HG03565 (cell line): ENCODE data around the gene TCP1.
"Not testable (repeated sequence)": the region's sequence is repeated elsewhere in the genome, so short reads cannot be mapped to it uniquely, and the experiment has no call there.

Experiments
- ATAC-seq: cut with Tn5 transposase; IDR thresholded peaks from one replicate; pipeline ENCODE4 v1.9.1; 2021; ENCODE audit warnings: mild to moderate bottlenecking, moderate library complexity; ENCODE audit not compliant: unreplicated experiment

The TCP1 gene

DNA sequence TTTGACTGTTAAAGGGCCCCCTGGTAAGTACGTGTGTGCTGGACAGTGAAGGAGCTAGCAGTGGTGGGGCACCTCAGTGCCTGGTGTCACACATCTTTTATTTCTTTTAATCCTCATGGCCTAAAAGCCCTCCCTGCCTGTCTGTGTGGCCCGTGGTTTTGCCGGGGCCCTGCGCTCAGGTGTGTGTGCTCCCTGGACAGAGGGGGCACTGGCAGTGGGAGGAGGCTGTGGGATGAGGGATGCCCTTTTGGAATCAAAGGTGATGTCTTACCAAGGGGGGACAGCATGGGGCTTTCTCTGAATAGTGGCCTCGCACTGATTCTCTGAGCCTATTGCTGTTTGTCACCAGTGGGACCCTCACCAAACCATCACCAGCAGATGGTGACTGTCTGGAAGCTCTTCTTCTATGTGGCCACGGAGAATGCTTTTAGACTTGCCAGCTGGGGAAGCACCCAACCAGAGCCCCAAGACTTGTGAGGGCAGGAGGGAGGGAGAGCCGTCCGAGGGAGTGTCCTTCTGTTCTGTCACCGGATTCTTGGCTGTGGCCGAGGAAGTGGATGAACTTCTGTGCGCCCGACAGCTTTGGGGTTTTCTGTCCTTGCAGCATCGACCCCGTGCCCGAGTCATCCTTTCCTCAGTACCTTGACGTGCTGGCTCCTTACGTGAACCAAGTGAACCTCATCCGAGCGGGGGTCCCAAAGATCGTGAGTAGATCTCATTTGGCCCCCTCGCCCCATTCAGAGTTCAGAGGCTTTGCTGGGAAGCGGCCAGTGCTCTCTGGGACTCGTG, 28.7 kb upstream of the TCP1 start:
- ATAC-seq, result no peak

DNA sequence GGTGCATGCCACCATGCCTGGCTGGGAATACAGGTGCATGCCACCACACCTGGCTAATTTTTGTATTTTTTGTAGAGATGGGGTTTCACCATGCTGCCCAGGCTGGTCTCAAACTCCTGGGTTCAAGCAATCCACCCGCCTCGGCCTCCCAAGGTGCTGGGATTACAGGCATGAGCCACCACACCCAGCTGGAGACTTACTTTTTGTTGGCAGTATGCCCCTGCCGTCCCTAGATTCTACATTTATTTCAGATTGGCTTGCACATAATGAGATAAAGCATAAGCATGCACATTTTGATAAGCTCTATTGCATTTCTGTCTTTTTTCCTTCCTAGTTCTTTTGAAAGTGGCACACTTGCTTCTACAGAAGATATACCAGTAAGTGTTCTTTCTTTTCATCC, 27.4 kb upstream of the TCP1 start:
- ATAC-seq, result not testable (repeated sequence)

DNA sequence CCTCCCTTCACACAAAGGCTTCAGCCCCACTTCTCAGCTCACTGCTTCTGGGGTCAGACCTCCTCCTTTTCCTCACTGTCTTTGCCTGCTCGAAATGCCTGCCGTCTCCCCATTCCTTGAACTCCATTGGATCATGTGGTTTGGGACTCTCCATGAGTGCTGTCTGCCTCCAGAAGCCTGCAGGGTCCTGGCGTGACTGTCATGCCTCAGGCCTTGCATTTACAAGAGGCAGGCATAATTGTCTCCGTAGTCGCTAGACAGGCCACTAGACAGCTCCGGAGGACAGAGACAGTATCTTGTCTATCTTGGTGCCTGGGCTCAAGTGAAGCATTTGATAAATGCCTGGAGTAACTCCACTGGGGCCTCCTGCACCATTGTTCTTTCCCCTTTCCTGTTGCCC, 26.0 kb upstream of the TCP1 start:
- ATAC-seq, result no peak

DNA sequence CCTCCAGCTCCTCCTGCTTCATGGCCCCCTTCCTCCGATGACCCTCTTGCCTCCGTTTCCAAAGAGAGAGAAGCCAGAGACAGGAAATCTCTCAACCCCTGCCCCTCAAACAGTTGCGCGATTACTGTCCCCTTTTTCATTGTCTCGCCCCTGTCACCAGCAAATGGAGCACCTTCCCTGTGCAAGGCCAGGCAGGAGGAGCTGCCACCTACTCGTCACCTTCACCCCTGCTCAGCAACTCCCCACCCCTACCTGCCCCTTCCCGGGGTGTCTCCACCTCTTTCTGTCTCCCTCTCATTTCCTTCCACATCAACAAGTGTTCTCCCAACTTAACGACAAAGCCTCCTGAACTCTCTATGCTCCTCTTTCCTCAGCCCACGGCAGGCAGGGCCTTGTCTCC, 24.4 kb upstream of the TCP1 start:
- no peak for ATAC-seq

DNA sequence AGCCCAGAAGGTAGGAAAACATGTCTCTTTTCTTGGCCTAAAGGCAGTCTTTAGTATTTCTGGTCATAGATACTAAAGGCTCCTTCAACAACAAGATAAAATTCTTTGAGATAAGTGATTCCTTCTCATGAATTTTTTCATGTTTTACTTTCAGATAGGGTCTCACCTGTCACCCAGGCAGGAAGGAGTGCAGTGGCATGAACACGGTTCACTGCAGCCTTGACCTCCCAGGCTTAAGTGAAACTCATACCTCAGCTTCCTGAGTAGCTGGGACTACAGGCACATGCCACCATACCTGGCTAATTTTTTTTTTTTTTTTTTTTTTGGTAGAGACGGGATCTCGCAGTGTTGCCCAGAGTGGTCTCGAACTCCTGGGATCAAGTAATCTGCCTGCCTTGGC, 19.7 kb upstream of the TCP1 start:
- no peak for ATAC-seq

DNA sequence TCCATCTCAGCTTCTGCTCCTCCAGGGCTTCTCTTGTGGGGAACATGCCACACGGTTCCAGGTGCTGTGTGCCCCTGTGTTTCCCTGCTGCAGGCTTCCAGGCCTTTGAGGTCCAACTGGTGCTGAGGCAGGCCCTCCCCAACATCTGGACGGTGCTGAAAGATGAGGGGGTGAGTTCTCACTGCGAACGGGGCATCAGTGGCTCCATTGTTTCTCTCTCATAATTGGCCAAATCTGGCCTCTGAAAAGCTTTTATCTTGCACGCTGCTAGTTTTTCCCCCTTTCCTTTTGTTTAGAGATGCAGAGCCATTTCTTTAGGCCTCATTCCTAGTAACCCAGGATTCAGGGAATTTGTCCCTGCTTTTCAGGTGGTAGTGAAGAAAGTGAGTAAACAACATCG, 19.2 kb upstream of the TCP1 start:
- ATAC-seq, result no peak

DNA sequence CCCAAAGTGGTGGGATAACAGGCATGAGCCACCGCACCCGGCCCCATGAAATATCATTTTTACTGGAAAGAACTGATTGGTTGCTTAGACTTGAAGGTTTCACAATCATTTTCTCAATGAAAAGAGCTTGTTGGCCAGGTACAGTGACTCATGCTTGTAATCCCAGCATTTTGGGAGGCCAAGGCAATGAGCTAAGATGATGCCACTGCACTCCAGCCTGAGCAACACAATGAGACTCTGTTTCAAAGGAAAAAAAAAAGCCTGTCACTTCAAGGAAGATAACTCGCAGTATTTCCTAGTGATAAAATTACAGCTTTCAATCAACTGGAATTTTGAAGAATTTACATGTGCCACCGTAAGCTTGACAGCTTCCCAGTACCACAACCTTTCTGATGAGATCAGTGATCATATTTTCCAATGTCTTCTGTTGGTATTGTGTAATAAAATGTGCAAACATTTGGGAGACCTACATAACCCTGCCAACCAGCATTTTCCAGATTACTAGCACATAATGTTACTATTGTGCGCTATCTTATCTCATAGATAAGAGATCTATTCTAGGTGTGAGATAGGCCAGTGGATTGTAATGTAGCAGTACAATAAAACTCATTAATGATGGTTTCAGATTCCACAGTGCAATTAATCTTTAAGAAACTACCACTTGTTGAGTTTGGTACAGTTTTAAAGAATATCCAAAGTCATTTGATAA, 17.9 kb upstream of the TCP1 start:
- no peak for ATAC-seq

DNA sequence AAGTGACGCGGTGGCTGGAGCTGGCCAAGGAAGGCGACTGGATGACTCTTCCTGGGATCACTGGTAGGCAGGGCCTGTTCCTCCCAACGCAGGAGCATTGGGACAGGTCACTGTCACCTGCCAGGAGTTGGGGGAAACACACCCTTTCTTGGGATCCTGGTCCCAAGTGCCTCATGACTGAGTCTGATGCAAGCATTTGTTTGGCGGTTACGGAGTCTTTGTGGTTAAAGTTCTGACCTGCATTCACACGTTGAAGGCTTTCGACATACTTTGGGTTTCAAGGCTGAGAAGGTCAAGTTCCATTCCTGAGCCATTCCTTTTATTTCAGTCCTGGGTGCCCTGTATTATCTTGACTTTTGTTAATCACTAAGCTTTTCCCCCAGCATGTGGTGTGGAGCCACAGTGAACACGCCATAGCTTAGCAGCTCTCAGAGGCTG, 16.6 kb upstream of the TCP1 start:
- no peak for ATAC-seq

DNA sequence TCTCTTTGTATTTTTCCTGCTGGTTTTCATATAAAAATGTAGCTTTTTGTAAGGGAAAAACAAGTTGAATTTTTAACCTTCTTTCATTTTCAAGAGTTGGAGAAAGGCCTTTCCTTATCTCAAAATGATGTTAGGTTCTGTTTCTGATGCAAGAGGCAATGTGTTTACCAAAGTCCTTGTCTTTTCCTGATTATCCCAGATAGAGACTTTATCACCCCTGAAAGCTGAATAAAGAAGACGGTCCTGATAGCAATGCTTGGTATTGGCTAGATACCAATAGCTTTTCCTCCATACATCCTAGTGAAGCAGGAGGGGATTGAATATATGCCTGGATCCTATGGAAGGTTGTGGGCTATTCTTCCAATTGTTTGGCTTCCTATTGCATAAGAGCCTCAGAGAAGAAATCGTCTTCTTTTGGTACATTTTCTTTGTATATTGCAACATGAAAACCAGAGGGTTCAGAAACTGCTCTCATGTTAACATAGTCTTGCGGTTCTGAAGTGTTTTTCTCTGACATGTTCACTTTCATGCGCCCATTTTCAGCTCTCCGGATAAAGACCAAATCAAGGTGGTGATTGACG, 16.1 kb upstream of the TCP1 start:
- ATAC-seq, result no peak

DNA sequence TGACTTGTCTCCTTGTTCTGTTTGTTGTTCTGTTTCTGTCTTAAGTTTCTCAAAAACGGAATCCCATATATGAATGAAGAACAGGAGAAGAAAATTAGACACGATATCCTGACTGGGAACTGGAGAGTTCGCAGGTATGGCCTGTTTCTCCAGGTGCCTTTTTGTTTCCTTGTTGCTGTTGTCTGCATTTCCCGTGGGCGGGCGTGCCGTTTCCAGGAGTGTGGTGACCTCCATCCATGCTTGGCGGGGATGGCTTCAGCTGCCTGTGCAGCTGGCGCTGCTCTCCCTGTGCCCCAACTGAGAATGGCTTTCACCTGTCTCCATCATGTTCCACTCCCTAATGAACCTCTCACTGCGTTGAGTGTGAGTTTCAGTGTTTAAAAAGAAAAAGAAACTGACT, 15.1 kb upstream of the TCP1 start:
- ATAC-seq, result no peak

DNA sequence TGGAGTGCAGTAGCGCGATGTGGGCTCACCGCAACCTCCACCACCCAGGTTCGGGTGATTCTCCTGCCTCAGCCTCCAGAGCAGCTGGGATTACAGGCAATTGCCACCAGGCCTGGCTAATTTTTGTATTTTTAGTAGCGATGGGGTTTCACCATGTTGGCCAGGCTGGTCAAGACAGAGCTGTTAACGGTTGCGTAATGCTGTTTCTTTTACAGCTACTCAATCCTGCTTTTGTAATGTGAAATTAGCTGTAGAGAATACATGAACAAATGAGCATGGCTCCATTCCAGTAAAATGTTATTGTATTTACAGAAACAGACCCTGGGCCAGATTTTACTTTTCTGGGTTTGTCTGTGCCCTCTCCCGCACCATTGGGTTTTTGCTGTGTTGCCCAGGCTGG, 12.5 kb upstream of the TCP1 start:
- no peak for ATAC-seq

DNA sequence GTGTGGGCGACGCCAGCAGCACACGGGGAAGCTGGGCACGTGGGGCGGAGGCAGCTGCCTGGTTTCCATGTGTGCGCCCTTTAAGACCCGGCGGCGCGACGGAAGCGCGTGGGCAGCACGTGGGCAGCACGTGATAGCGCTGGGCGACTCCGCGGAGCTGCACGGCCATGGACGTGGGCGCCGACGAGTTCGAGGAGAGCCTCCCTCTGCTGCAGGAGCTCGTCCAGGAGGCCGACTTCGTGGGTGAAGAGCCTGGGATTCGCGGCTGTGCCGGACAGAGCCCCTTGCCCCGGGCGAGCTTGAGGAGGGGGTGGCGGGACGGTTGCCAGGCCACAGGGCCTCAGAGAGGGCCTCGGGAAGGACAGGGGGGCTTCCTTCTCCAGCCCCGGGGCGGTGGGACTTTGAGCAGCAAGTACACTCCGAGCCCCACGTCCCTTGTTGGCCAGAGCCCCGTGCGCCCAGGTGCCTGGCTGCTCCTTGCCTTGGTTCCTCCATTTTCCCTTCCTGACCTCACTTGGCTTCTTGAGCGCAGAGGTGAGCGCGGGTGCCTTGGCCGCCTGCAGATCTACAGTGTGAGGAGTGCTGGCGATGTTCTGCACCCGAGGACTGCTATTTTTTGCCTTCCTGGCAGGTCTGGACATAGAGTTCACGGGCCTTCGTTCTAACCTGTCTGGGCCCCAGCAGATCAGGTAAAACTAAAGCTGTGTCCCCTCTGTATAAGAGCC, 10.9 kb upstream of the TCP1 start, which contains the start of gene PNLDC1:
TSS of gene PNLDC1 (plus strand) at position 136 of the 725 bp plus-strand sequence. CDS start at position 168, 32 bp downstream.
- no peak for ATAC-seq

DNA sequence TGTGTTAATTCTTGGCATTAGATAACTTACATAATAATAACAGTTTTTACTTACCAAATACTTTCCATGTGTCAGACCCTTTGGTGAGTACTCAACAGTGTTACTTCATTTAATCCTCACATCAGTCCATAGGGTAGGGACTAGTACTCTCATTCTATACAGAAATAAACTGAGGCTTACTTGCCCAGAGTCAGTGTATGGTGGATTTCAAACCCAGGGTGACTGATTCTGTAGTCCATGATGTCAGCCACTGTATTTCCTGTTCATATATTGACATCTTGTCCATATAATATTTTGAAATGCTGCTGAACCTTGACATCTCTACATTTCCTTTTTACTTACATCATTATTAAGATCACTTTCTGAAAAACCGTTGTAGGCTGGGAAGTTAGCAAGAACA, 8.2 kb upstream of the TCP1 start:
- ATAC-seq, result no peak

DNA sequence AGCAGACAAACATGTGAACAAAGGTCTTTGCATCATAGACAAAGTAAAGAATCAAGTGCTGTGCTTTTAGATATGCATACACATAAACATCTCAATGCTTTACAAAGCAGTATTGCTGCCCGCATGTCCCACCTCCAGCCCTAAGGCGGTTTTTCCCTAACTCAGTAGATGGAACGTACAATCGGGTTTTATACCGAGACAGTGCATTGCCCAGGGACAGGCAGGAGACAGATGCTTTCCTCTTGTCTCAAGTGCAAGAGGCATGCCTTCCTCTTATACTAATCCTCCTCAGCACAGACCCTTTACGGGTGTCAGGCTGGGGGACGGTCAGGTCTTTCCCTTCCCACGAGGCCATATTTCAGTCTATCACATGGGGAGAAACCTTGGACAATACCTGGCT, 5.6 kb upstream of the TCP1 start:
- ATAC-seq, result not testable (repeated sequence)

DNA sequence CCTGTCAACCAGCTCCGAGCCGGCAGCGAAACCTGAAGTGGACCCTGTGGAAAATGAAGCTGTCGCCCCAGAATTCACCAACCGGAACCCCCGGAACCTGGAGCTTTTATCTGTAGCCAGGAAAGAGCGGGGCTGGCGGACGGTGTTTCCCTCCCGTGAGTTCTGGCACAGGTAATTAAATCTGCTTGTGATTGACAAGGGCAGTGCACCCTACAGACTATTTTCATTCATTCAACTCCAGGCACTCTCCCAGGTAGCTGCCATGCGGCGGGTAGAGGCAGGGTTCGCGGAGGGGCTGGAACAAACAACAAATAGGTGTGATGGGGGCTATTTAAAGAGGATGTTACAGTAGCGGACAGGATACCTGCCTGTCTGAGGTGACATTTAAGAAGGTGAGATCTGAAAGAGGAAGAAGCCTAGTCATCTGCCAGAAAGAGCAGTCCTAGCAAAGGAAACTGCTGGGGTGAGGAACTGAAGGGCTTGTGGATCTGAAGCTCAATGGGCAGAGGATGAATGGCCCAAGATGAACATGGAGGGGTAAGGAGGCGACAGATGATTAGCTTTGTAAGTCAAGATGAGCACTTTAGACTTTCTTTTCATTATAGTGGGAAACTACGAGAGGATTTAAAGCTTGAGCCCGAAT, 1.7 kb upstream of the TCP1 start:
- ATAC-seq, result no peak

DNA sequence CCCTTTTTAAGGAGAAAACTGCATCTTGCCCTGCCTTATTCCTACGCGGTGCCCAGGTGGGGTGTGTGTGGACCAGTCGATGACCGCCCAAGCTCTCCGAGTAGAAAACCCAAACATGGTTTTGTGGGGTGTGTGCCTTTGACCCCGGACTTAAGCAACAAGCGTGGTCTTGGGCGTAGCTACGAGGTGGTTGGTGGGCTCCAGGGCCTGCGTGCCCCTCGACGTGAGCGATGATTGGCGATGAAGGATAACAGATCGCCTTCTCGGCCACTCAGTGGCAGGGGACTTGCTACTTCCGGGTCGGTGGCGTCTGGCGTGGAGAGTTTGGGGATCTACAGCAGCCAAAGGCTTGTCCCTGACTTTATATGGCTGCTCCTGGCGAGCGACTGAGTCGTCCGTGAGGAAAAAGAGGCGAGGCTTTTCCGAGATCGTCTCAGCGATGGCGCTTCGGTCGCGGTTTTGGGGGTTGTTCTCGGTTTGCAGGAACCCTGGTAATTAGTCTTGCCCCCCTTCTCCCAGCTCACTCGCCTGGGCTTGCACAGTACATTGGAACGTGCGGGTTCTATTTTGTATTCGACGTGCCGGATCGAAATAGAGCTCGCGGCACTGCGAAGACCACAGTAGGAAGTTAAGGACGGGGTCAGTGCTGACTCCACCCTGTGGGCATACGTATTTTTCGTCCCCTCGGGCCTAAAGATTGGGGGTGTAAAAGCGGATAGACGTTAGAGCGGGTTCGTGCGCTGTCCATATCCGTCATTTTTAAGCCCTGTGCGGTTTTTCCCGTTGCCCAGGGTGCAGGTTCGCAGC, 950 bp upstream of the TCP1 start, which contains the start of gene MRPL18:
TSS of gene MRPL18 (plus strand) at position 319 of the 807 bp plus-strand sequence. CDS start at position 440, 121 bp downstream.
- peak; percentile 86 for ATAC-seq

DNA sequence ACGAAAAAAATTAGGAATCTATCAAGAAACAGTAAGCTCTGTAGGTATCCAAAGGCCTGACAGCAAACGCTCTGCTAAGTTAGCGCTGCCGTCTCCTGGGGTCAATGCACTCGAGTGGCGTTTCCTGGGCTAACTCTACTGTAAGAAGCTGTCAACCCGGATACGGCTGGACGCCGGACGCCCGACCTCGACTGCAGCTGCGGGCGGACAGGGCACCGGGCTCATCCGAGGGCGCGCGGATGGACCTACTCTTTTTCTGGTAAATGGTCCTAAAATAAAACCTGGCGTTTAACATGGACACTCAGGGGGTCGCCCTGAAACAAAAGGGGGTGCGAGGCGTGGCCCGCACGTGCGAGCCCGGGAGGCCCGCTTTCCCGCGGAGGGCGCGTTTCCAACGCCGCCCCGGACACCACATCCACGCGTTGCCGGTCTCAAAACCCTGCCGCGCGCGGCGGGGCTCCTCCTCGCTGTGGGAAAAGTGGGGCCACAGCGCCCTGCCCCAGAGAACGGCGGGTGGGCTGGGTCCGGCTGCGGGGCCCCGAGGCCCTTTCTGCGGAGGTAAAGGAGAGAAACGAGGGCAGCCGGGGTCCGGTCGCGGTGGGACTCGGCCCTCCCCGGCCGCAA, 537 bp downstream of the TCP1 start:
- no peak for ATAC-seq

DNA sequence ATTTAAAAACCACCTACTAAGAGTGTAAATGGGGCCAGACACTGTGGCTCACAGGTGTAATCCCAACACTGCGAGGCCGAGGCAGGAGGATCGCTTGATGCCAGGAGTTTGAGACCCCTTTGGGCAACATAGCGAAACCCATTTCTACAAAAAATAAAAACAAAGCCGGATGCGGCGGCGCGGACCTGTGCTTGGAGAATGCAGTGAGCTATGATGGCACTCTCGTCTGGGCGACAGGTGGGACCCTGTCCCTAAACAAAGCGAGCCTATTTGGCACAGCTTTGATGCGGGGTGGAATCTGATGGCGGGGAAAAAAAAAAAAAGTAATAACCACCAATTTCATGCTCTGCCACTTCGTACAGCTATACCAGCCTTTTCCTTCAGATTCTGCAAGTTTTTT, 1.1 kb downstream of the TCP1 start:
- no peak for ATAC-seq

DNA sequence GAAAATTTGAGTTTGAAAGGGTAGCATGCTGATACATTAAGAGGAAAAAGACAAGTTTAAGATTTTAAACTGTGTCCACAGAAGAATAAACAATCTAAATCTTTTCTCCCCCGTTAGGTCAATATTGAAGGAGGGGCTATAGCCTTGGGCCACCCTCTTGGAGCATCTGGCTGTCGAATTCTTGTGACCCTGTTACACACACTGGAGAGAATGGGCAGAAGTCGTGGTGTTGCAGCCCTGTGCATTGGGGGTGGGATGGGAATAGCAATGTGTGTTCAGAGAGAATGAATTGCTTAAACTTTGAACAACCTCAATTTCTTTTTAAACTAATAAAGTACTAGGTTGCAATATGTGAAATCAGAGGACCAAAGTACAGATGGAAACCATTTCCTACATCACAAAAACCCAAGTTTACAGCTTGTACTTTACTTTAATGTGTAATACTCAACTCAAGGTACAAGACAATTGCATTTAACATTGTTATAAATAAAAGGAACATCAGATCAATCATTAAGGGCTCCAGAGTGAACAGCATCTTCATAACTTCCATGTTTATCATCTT, 10.8 kb downstream of the TCP1 start:
- ATAC-seq, result no peak
